Duodenal mucosa (tissue), 2 donors: ENCODE data around the gene PNPLA5.
"Not testable (repeated sequence)": the region's sequence is repeated elsewhere in the genome, so short reads cannot be mapped to it uniquely, and the experiment has no call there.

Experiments
- H3K27ac ChIP-seq: one replicate; pipeline ENCODE4 v1.7.0; 2013; ENCODE audit warnings: low read depth, low read length
- H3K27me3 ChIP-seq, 2 donors: one replicate each; pipeline ENCODE4 v1.7.0; 2013; ENCODE audit warnings: low read length in 2 of 2, control low read depth in 1 of 2; ENCODE audit not compliant: insufficient read depth in 2 of 2, control insufficient read depth in 1 of 2
- H3K36me3 ChIP-seq, 2 donors: one replicate each; pipeline ENCODE4 v1.7.0; 2013; ENCODE audit warnings: low read length in 2 of 2, control low read depth in 1 of 2; ENCODE audit not compliant: insufficient read depth in 2 of 2, control insufficient read depth in 1 of 2
- H3K4me1 ChIP-seq, 2 donors: one replicate each; pipeline ENCODE4 v1.7.0; 2013; ENCODE audit warnings: low read length in 2 of 2, control low read depth in 1 of 2; ENCODE audit not compliant: insufficient read depth in 2 of 2, control insufficient read depth in 1 of 2
- H3K4me3 ChIP-seq, 2 donors: one replicate each; pipeline ENCODE4 v1.7.0; 2013; ENCODE audit warnings: low read length in 2 of 2, low read depth in 1 of 2
- H3K9ac ChIP-seq, 2 donors: one replicate each; pipeline ENCODE4 v1.7.0; 2013; ENCODE audit warnings: low read length in 2 of 2, low read depth in 1 of 2
- H3K9me3 ChIP-seq, 2 donors: one replicate each; pipeline ENCODE4 v1.7.0; 2013; ENCODE audit warnings: low read length in 2 of 2, control low read depth in 1 of 2; ENCODE audit not compliant: control insufficient read depth in 1 of 2

Gene PNPLA5

GRCh38 chr22:43882122-43882767 is 9.6 kb downstream of the PNPLA5 start:
- Histone ChIP-seq H3K9ac (no peak overlapping the region), H3K4me3 (no peak overlapping the region), H3K27me3 (no peaks in the 10 kb centered on the region), H3K36me3 (no peaks in the 10 kb centered on the region), H3K27ac (no peak overlapping the region), H3K4me1 (peaks cover 0 to 10% of the 10 kb centered on the region in 2 donors), H3K9me3 (no peaks in the 10 kb centered on the region)

DNA sequence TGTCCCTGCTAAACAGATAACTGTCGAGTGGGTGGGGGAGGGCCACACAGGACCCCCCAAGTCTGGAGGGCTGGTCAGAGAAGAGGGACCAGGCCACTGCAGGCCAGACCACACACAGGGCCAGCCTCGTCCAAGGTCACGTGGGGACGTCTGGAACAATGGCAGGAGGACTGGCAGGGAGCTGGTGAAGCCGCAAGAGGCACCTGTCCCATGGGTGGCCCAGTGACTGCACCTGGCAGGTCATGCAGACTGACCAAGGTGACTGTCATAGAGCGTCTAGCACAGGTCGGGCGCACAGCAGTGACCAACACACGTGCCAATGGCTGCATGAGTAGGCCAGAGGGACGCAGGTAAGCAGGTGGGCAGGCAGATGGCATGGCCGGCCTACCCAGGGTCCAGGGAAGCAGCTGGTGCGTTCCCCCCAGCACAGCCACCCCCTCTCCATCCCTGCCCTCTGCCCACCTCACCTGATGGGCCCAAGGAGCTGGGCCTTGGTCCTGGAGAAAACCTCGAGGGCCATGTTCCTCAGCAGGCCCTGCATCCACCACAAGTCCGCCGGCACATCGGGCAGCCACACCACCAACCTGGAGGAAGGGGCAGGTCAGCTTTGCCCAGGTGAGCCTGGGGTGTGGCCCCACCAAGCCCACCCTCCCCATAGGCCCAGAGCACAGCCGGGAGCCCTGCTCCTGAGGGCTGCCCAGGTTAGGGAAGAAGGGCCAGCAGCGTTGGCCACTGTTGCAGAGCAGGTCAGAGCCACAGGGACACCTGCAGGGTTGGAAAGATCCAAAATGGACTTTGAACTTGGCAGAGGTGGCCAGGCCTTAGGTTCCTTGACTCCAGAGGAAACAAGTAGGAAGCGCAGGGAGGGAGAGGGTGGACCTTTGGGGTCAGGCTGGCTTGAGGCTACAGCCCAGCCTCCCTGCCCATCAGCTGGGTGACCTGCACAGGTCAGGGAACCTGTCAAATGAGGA is 10.4 kb downstream of the PNPLA5 start:
- Histone ChIP-seq H3K27ac (no peak overlapping the region), H3K9ac (no peak overlapping the region), H3K4me3 (no peak overlapping the region), H3K4me1 (peaks cover 0 to 10% of the 10 kb centered on the region in 2 donors), H3K36me3 (no peaks in the 10 kb centered on the region), H3K27me3 (peaks cover 6% of the 10 kb centered on the region in 2 donors), H3K9me3 (no peaks in the 10 kb centered on the region)

DNA sequence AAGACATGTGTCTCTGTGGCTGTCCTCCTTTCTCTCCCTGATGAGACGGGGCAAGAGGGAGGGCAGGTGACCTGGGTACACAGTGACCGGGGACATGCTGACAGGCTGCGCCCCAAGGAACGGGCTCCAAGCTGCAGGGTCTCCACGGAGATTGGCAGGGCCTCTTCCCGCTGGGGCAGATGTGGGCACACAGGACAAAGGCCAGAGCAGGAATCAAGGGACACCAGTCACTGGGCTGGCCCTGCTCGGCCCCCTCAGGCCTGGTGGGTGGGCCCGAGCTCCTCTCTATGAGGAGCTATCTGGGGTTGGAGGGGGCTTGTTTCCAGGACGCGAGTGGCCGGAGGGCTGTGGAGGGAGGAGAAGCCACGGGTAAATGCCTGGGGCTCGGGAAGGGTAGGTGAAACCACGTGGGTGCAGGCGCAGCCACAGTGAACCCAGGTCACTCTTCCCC is 11.2 kb downstream of the PNPLA5 start:
- Histone ChIP-seq H3K27ac (no peak overlapping the region), H3K9me3 (no peaks in the 10 kb centered on the region), H3K9ac (no peak overlapping the region), H3K36me3 (no peaks in the 10 kb centered on the region), H3K4me1 (peaks cover 0 to 10% of the 10 kb centered on the region in 2 donors), H3K27me3 (peaks cover 6% of the 10 kb centered on the region in 2 donors), H3K4me3 (no peak overlapping the region)

- Histone ChIP-seq H3K9me3 (no peaks in the 10 kb centered on the region), H3K4me1 (peaks cover 0 to 10% of the 10 kb centered on the region in 2 donors), H3K9ac (no peak overlapping the region), H3K36me3 (no peaks in the 10 kb centered on the region), H3K27me3 (peaks cover 6% of the 10 kb centered on the region in 2 donors), H3K27ac (no peak overlapping the region), H3K4me3 (no peak overlapping the region)
These were observed 11.8 kb downstream of the PNPLA5 start for GRCh38 chr22:43879901-43880540.

GRCh38 chr22:43878831-43879550 is 12.8 kb downstream of the PNPLA5 start:
- Histone ChIP-seq H3K4me3 (no peak overlapping the region), H3K27me3 (peaks cover 6% of the 10 kb centered on the region in 2 donors), H3K9ac (no peak overlapping the region), H3K36me3 (no peaks in the 10 kb centered on the region), H3K27ac (no peak overlapping the region), H3K4me1 (no peaks in the 10 kb centered on the region), H3K9me3 (no peaks in the 10 kb centered on the region)

DNA sequence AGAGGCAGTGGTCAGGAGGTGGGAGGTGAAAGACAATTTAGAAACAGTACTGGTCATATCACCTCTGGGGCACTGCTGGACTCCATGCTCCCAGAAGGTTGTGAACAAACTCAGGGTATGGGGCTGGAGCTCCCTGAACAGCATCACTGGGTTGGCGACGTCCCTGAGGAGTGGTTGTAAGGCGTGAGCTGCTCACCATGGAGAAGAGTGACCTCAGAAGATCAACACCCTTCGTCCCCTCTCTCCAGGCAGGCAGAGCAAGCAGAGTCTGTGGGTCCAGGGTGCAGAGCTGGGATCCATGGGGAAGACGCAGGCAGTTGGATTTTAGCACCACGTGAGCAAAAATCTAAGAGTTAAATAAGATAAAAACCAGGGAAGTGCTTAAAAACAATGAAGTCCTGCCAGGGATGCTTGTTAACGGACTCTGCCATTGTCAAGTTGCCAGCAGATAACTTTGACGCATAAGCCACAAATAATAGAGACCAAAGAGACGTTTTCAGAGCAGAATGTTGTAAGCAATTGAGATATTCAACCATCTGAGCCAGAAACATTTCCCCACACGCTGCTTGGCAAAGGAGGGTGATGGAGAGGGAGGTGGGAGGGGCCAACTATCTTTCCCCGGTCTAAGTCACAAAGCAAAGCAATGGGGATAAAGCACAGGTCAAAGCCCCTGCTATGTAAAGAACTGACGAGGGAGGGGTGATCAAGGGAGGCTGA is 13.6 kb downstream of the PNPLA5 start:
- H3K4me3 ChIP-seq: no peak overlapping the region
- H3K9ac ChIP-seq: no peak overlapping the region
- H3K4me1 ChIP-seq: no peaks in the 10 kb centered on the region
- H3K9me3 ChIP-seq: no peaks in the 10 kb centered on the region
- no peaks in the 10 kb centered on the region for H3K36me3 ChIP-seq
- peaks cover 6% of the 10 kb centered on the region in 2 donors for H3K27me3 ChIP-seq
- H3K27ac ChIP-seq: no peak overlapping the region

DNA sequence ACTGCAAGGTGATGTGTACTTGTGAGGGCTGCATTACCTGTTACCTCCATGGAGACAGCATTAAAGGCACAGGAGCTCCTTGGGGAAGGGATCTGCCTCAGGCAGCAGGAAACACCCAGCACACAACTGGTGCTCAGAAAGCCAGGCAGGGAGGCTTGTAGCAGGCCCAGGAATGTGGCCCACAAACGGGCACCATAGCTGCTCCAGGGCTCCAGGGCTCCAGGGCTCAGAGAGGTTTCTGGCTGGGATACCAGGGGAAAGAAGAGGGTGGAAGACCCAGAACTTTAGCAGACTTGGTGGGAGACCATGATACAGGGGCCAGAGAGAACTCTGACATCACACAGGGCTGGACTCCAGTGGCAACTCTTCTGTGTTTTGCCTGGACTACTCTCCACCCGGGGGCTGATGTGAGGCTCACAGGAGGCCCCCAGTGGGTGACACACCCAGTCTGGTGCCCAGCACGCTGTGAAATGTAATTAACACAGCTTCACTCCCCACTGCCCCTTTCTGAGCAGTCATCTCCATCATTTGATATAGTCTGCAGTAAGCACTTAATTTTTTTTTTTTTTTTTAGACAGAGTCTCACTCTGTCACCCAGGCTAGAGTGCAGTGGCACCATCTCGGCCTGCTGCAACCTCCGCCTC is 14.8 kb downstream of the PNPLA5 start:
- no peak overlapping the region for H3K27ac ChIP-seq
- H3K4me3 ChIP-seq: no peak overlapping the region
- no peaks in the 10 kb centered on the region for H3K4me1 ChIP-seq
- H3K27me3 ChIP-seq: peaks cover 6% of the 10 kb centered on the region in 2 donors
- no peak overlapping the region for H3K9ac ChIP-seq
- H3K9me3 ChIP-seq: no peaks in the 10 kb centered on the region
- no peaks in the 10 kb centered on the region for H3K36me3 ChIP-seq

- Histone ChIP-seq H3K27me3 (no peaks in the 10 kb centered on the region), H3K4me1 (no peaks in the 10 kb centered on the region), H3K4me3 (no peak overlapping the region), H3K9me3 (no peaks in the 10 kb centered on the region), H3K27ac (no peak overlapping the region), H3K36me3 (no peaks in the 10 kb centered on the region), H3K9ac (no peak overlapping the region)
These were observed 22.0 kb downstream of the PNPLA5 start for GRCh38 chr22:43869799-43870198.

- not testable (repeated sequence) for H3K27me3 ChIP-seq, H3K4me1 ChIP-seq, H3K9me3 ChIP-seq, H3K9ac ChIP-seq, H3K4me3 ChIP-seq, H3K27ac ChIP-seq, H3K36me3 ChIP-seq
These were observed 22.8 kb downstream of the PNPLA5 start for GRCh38 chr22:43869001-43869400.
